Measurements from ENCODE around the gene CUX1. TPM values are rescaled to one million over a fixed set of nuclear protein-coding genes. Genes with fewer than 3 reads are reported as not detected.
"Not testable (repeated sequence)": the region's sequence is repeated elsewhere in the genome, so short reads cannot be mapped to it uniquely, and the experiment has no call there.

The CUX1 gene
- total and polyA plus RNA-seq, 2 donors (not counting 1 experiment from before 2014, with no cell fraction given), result 22.7 to 38.1 TPM

- DNase-seq (ENCODE audit: low read depth in 2 of 2), result no peak
- Histone ChIP-seq H2AFZ (ENCODE audit: low read length) (no peak overlapping the region), H3K27ac (ENCODE audit: insufficient read depth, low read length) (no peak overlapping the region), H3K9me3 (ENCODE audit: control insufficient read depth, insufficient read depth, low read depth, low read length) (no peaks in the 10 kb centered on the region), H3K9ac (ENCODE audit: insufficient read depth, low read length) (no peak overlapping the region), H4K20me1 (ENCODE audit: control insufficient read depth, extremely low read depth, insufficient read depth, low read length) (no peaks in the 10 kb centered on the region), H3K4me1 (ENCODE audit: control insufficient read depth, extremely low read depth, insufficient read depth, low read length) (no peaks in the 10 kb centered on the region), H3K79me2 (ENCODE audit: control insufficient read depth, insufficient read depth, low read length) (no peaks in the 10 kb centered on the region), H3K4me3 (replicated peaks in 1 of 4; ENCODE audit: control extremely low read depth in 1 of 4, insufficient read depth in 1 of 4, low read depth in 3 of 4, low read length in 4 of 4) (no peak overlapping the region), H3K36me3 (ENCODE audit: control insufficient read depth, insufficient read depth, low read length) (no peaks in the 10 kb centered on the region), H3K4me2 (ENCODE audit: extremely low read depth, insufficient read depth, low read length) (no peak overlapping the region), H3K27me3 (ENCODE audit: control insufficient read depth, insufficient read depth, low read length) (no peaks in the 10 kb centered on the region)
- TF ChIP-seq CTCF (conservative IDR thresholded peaks at IDR 0.05 in 1 of 2, IDR thresholded peaks at IDR 0.05 in 1 of 2; ENCODE audit: low read depth in 1 of 2, low read length in 2 of 2), result peak in 1 of 2 donors; percentile 13
- TF ChIP-seq EZH2 (IDR thresholded peaks at IDR 0.05; ENCODE audit: low read length, missing control alignments), result no peak
Observed at GRCh38 chr7:102300643-102301221, 483.3 kb downstream of the CUX1 start.

- not testable (repeated sequence) for H3K36me3 ChIP-seq (ENCODE audit: control insufficient read depth, insufficient read depth, low read length); H3K4me1 ChIP-seq (ENCODE audit: control insufficient read depth, extremely low read depth, insufficient read depth, low read length); H3K27me3 ChIP-seq (ENCODE audit: control insufficient read depth, insufficient read depth, low read length); H3K9ac ChIP-seq (ENCODE audit: insufficient read depth, low read length); H3K4me3 ChIP-seq (replicated peaks in 1 of 4; ENCODE audit: control extremely low read depth in 1 of 4, insufficient read depth in 1 of 4, low read depth in 3 of 4, low read length in 4 of 4); H3K9me3 ChIP-seq (ENCODE audit: control insufficient read depth, insufficient read depth, low read depth, low read length); H3K79me2 ChIP-seq (ENCODE audit: control insufficient read depth, insufficient read depth, low read length); H4K20me1 ChIP-seq (ENCODE audit: control insufficient read depth, extremely low read depth, insufficient read depth, low read length); H3K27ac ChIP-seq (ENCODE audit: insufficient read depth, low read length); DNase-seq (ENCODE audit: low read depth in 2 of 2); H2AFZ ChIP-seq (ENCODE audit: low read length); H3K4me2 ChIP-seq (ENCODE audit: extremely low read depth, insufficient read depth, low read length)
Observed at GRCh38 chr7:102301367-102301766, 483.9 kb downstream of the CUX1 start.

- no peaks in the 10 kb centered on the region for H3K9me3 ChIP-seq (ENCODE audit: control insufficient read depth, insufficient read depth, low read depth, low read length)
- no peak for DNase-seq (ENCODE audit: low read depth in 2 of 2)
- no peak overlapping the region for H3K4me3 ChIP-seq (replicated peaks in 1 of 4; ENCODE audit: control extremely low read depth in 1 of 4, insufficient read depth in 1 of 4, low read depth in 3 of 4, low read length in 4 of 4)
- H3K36me3 ChIP-seq (ENCODE audit: control insufficient read depth, insufficient read depth, low read length), result no peaks in the 10 kb centered on the region
- no peaks in the 10 kb centered on the region for H3K79me2 ChIP-seq (ENCODE audit: control insufficient read depth, insufficient read depth, low read length)
- H3K27me3 ChIP-seq (ENCODE audit: control insufficient read depth, insufficient read depth, low read length), result no peaks in the 10 kb centered on the region
- TF ChIP-seq EZH2 (IDR thresholded peaks at IDR 0.05; ENCODE audit: low read length, missing control alignments) (no peak), CTCF (conservative IDR thresholded peaks at IDR 0.05 in 1 of 2, IDR thresholded peaks at IDR 0.05 in 1 of 2; ENCODE audit: low read depth in 1 of 2, low read length in 2 of 2) (no peak)
- H4K20me1 ChIP-seq (ENCODE audit: control insufficient read depth, extremely low read depth, insufficient read depth, low read length), result no peaks in the 10 kb centered on the region
- H3K4me2 ChIP-seq (ENCODE audit: extremely low read depth, insufficient read depth, low read length), result no peak overlapping the region
- H3K27ac ChIP-seq (ENCODE audit: insufficient read depth, low read length), result no peak overlapping the region
- no peaks in the 10 kb centered on the region for H3K4me1 ChIP-seq (ENCODE audit: control insufficient read depth, extremely low read depth, insufficient read depth, low read length)
- no peak overlapping the region for H3K9ac ChIP-seq (ENCODE audit: insufficient read depth, low read length)
- H2AFZ ChIP-seq (ENCODE audit: low read length), result no peak overlapping the region
Observed at GRCh38 chr7:102302025-102302424, 484.6 kb downstream of the CUX1 start.

Data from fibroblast of lung (primary cell).